Breast epithelium (tissue), 4 donors: ENCODE measurements around the gene DMRT1. TPM values are rescaled to one million over a fixed set of nuclear protein-coding genes. Genes with fewer than 3 reads are reported as not detected.

ENCODE experiments used
- DNase-seq, 2 donors: peaks; one replicate each; pipeline ENCODE4 v3.0.0-alpha.2; 2019; ENCODE audit warnings: low spot score in 2 of 2
- H3K27ac ChIP-seq, 2 donors: fragments of 200-600 bp; sonication (generic) in 1 of 2; one replicate each; pipeline ENCODE4 v1.5.1; 2016 to 2019; ENCODE audit warnings: mild to moderate bottlenecking in 1 of 2
- H3K27me3 ChIP-seq, 2 donors: fragments of 200-600 bp; sonication (generic) in 1 of 2; one replicate each; pipeline versions ENCODE4 v1.5.1 to v1.6.0; 2017 to 2019; ENCODE audit warnings: control low read depth in 1 of 2, mild to moderate bottlenecking in 1 of 2
- H3K36me3 ChIP-seq: fragments of 200-600 bp; one replicate; pipeline ENCODE4 v1.5.1; 2019
- H3K4me1 ChIP-seq, 2 donors: fragments of 200-600 bp; sonication (generic); one replicate each; pipeline ENCODE4 v1.5.1; 2016 to 2019; ENCODE audit warnings: control low read depth in 1 of 2
- H3K4me3 ChIP-seq, 3 donors: fragments of 200-600 bp; sonication (generic); 1 replicate in 2 of 3; 2 replicates in 1 of 3; pipeline ENCODE4 v1.5.1; 2016 to 2019; ENCODE audit warnings: mild to moderate bottlenecking in 3 of 3, moderate library complexity in 2 of 3
- H3K9me3 ChIP-seq, 2 donors: fragments of 200-600 bp; sonication (generic) in 1 of 2; one replicate each; pipeline ENCODE4 v1.5.1; 2016 to 2019; ENCODE audit warnings: control low read depth in 1 of 2
- CTCF ChIP-seq, 3 donors: fragments of 450-650 bp; IDR thresholded peaks; one replicate each; pipeline ENCODE4 v1.5.1; 2016 to 2017; ENCODE audit warnings: antibody characterized with exemption in 3 of 3, mild to moderate bottlenecking in 3 of 3, moderate library complexity in 3 of 3
- POLR2A ChIP-seq: fragments of 450-650 bp; IDR thresholded peaks from one replicate; pipeline ENCODE4 v1.6.1; 2016; ENCODE audit warnings: antibody characterized with exemption, mild to moderate bottlenecking, moderate library complexity
- POLR2AphosphoS5 ChIP-seq, 3 donors: sonication (generic); formaldehyde crosslinking; IDR thresholded peaks; one replicate each; pipeline ENCODE4 v1.6.1; 2017; ENCODE audit warnings: antibody characterized with exemption in 3 of 3
- intact Hi-C: fragments of 100-400 bp; cut with DNase I; formaldehyde crosslinking; loops from one replicate; pipeline ENCODE4 v1.15.1; 2023; ENCODE audit warnings: low total_unique reads
- total RNA-seq, 3 donors: library from RNA; depleted of rRNA; stranded (reverse); fragments of >200 nt; gene quantifications; one replicate each; pipeline ENCODE4 v1.1.0, GENCODE V29; 2016

DMRT1 gene
- total RNA-seq, 3 donors from 2014 or later: not detected

GRCh38 chr9:976943-977837, 135.7 kb downstream of the DMRT1 start:
- no peak for DNase-seq
- H3K36me3 ChIP-seq: no peaks in the 10 kb centered on the region
- intact Hi-C loops: no loop called here
- peaks cover 0 to 10% of the 10 kb centered on the region in 2 donors for H3K4me1 ChIP-seq
- peak overlapping the region in 1 of 2 donors; percentile 19 for H3K27ac ChIP-seq
- H3K4me3 ChIP-seq: peak overlapping the region; percentile 38 to 63 (median 55)
- no peak for TF ChIP-seq CTCF (IDR thresholded peaks at IDR 0.05)
- TF ChIP-seq POLR2A: no peak
- TF ChIP-seq POLR2AphosphoS5 (IDR thresholded peaks at IDR 0.05): no peak
- H3K9me3 ChIP-seq: no peaks in the 10 kb centered on the region
- peaks cover 5 to 96% of the 10 kb centered on the region in 2 donors for H3K27me3 ChIP-seq

GRCh38 chr9:977838-978830, 136.6 kb downstream of the DMRT1 start:
- H3K4me3 ChIP-seq: peak overlapping the region in 2 of 3 donors; percentile 55 to 63
- intact Hi-C loops: no loop called here
- H3K9me3 ChIP-seq: no peaks in the 10 kb centered on the region
- TF ChIP-seq CTCF (IDR thresholded peaks at IDR 0.05) (no peak), POLR2AphosphoS5 (IDR thresholded peaks at IDR 0.05) (no peak), POLR2A (no peak)
- no peaks in the 10 kb centered on the region for H3K36me3 ChIP-seq
- peaks cover 5 to 96% of the 10 kb centered on the region in 2 donors for H3K27me3 ChIP-seq
- H3K4me1 ChIP-seq: peaks cover 0 to 10% of the 10 kb centered on the region in 2 donors
- no peak overlapping the region for H3K27ac ChIP-seq
- no peak for DNase-seq

GRCh38 chr9:979983-980382, 138.5 kb downstream of the DMRT1 start:
- DNase-seq: no peak
- no peak for TF ChIP-seq POLR2A
- TF ChIP-seq CTCF (IDR thresholded peaks at IDR 0.05): no peak
- no peak for TF ChIP-seq POLR2AphosphoS5 (IDR thresholded peaks at IDR 0.05)
- intact Hi-C loops: no loop called here
- Histone ChIP-seq H3K4me1 (peaks cover 0 to 10% of the 10 kb centered on the region in 2 donors), H3K9me3 (no peaks in the 10 kb centered on the region), H3K27ac (no peak overlapping the region), H3K27me3 (peaks cover 5 to 89% of the 10 kb centered on the region in 2 donors), H3K4me3 (no peak overlapping the region), H3K36me3 (no peaks in the 10 kb centered on the region)

- H3K9me3 ChIP-seq: no peaks in the 10 kb centered on the region
- H3K4me3 ChIP-seq: no peak overlapping the region
- peaks cover 0 to 10% of the 10 kb centered on the region in 2 donors for H3K4me1 ChIP-seq
- no peaks in the 10 kb centered on the region for H3K36me3 ChIP-seq
- TF ChIP-seq POLR2A (no peak), POLR2AphosphoS5 (IDR thresholded peaks at IDR 0.05) (no peak), CTCF (IDR thresholded peaks at IDR 0.05) (no peak)
- H3K27me3 ChIP-seq: peaks cover 5 to 89% of the 10 kb centered on the region in 2 donors
- no peak overlapping the region for H3K27ac ChIP-seq
- intact Hi-C loops: no loop called here
- no peak for DNase-seq
Observed at GRCh38 chr9:980640-981039, 139.1 kb downstream of the DMRT1 start.
